CD4-positive, alpha-beta T cell (primary cell): Measurements from ENCODE around the gene STUB1. TPM values are rescaled to one million over a fixed set of nuclear protein-coding genes. Genes with fewer than 3 reads are reported as not detected.

Experiments used
- ATAC-seq: fragments of 200-7000 bp; cut with Tn5 transposase; one replicate; pipeline ENCODE4 v1.10.0; 2022; ENCODE audit warnings: mild to moderate bottlenecking; ENCODE audit not compliant: poor library complexity
- CTCF ChIA-PET: fragments of 350-600 bp; sonication (Branson Sonifier 250); formaldehyde crosslinking; loops from one replicate; lab custom pipeline; 2021; ENCODE audit warnings: antibody characterized with exemption, inconsistent platforms; lab: Charles Lee
- POLR2A ChIA-PET: fragments of 350-600 bp; sonication (Branson Sonifier 250); formaldehyde crosslinking; loops from one replicate; lab custom pipeline; 2021; ENCODE audit warnings: antibody characterized with exemption, inconsistent platforms; lab: Charles Lee
- DNase-seq, 14 experiments: peaks; one replicate each; pipeline ENCODE4 v3.0.0-alpha.2; 2013 to 2020; ENCODE audit warnings: mixed read lengths in 2 of 14
- H3K27ac ChIP-seq, 2 donors: one replicate each; pipeline versions ENCODE4 v1.5.1 to v1.7.0; 2013; ENCODE audit warnings: low read length in 2 of 2, low read depth in 1 of 2, mild to moderate bottlenecking in 1 of 2
- H3K27me3 ChIP-seq, 2 experiments: 1 replicate in 1 of 2; 2 replicates in 1 of 2; pipeline versions ENCODE4 v1.6.1 to v1.7.0; 2013; ENCODE audit warnings: low read length in 2 of 2, control low read depth in 1 of 2, mild to moderate bottlenecking in 1 of 2, moderate library complexity in 1 of 2; ENCODE audit not compliant: insufficient read depth in 2 of 2, control insufficient read depth in 1 of 2
- H3K36me3 ChIP-seq: one replicate; pipeline ENCODE4 v1.6.1; 2013; ENCODE audit warnings: low read length, control low read depth; ENCODE audit not compliant: insufficient read depth
- H3K4me1 ChIP-seq: one replicate; pipeline ENCODE4 v1.6.1; 2013; ENCODE audit warnings: low read length, control low read depth; ENCODE audit not compliant: insufficient read depth
- H3K4me3 ChIP-seq: one replicate; pipeline ENCODE4 v1.5.1; 2013; ENCODE audit warnings: mild to moderate bottlenecking, low read length, moderate library complexity
- H3K9me3 ChIP-seq, 2 experiments: 1 replicate in 1 of 2; 2 replicates in 1 of 2; pipeline versions ENCODE4 v1.6.1 to v1.7.0; 2013; ENCODE audit warnings: low read length in 2 of 2, mild to moderate bottlenecking in 2 of 2, control low read depth in 1 of 2, moderate library complexity in 1 of 2; ENCODE audit not compliant: control insufficient read depth in 1 of 2, insufficient read depth in 1 of 2
- H3K27ac Mint-ChIP-seq: one replicate; pipeline ENCODE4 v1.8.0; 2020; ENCODE audit warnings: mixed read lengths
- H3K27me3 Mint-ChIP-seq: one replicate; pipeline ENCODE4 v1.8.0; 2021; ENCODE audit warnings: mixed read lengths
- H3K36me3 Mint-ChIP-seq: one replicate; pipeline ENCODE4 v1.8.0; 2021; ENCODE audit warnings: low read depth, mixed read lengths
- H3K4me1 Mint-ChIP-seq: one replicate; pipeline ENCODE4 v1.8.0; 2021; ENCODE audit warnings: low read depth, mixed read lengths
- H3K4me3 Mint-ChIP-seq: one replicate; pipeline ENCODE4 v1.8.0; 2020; ENCODE audit warnings: mild to moderate bottlenecking, mixed read lengths
- H3K9me3 Mint-ChIP-seq: one replicate; pipeline ENCODE4 v1.8.0; 2020; ENCODE audit warnings: mixed read lengths
- intact Hi-C, 2 experiments: fragments of 100-400 bp; cut with DNase I in 1 of 2; cut with micrococcal nuclease in 1 of 2; formaldehyde crosslinking; loops; one replicate each; pipeline versions ENCODE4 v1.15.1 to v1.9.0; 2023 to 2025; cut with DNase I, micrococcal nuclease
- total RNA-seq, 174 experiments: library from RNA in 2 of 174; stranded (reverse) in 2 of 174; gene quantifications; one replicate each; pipeline ENCODE4 v1.2.3 and lab custom pipeline; 2021 to 2026
- TF ChIP-seq, protein P1 (sequence below): fragments of 200-600 bp; IDR thresholded peaks from one replicate; pipeline ENCODE4 v1.8.0; 2022; ENCODE audit warnings: antibody characterized with exemption, mild to moderate bottlenecking

STUB1 gene
- total RNA-seq, 2 experiments from 2014 or later = 46.9 to 53.9 TPM

- Mint-ChIP-seq H3K36me3 (peaks cover 23% of the 10 kb centered on the region), H3K27ac (peak overlapping the region; percentile 64), H3K4me3 (peak overlapping the region; percentile 87), H3K4me1 (peaks cover 26% of the 10 kb centered on the region), H3K27me3 (no peaks in the 10 kb centered on the region), H3K9me3 (no peaks in the 10 kb centered on the region)
- ATAC-seq (peak; percentile 3), DNase-seq (peak in 6 of 14 experiments; percentile 38 to 79 (median 52))
- ChIA-PET POLR2A (interaction anchor here (1.0 to 4.8 kb wide), 5 partner anchors 9 to 42 kb away, joined by 3 to 55 read pairs (median 7); partner anchors contain the start of genes RHOT2 and WDR24), CTCF (interaction anchor here (1.2 kb wide), 1 partner anchor 11 kb away, joined by 3 read pairs; the partner anchor contains the start of gene RHOT2)
- Histone ChIP-seq H3K27me3 (peaks cover 8 to 12% of the 10 kb centered on the region in 2 experiments), H3K9me3 (no peaks in the 10 kb centered on the region), H3K36me3 (peaks cover 18% of the 10 kb centered on the region), H3K27ac (peak overlapping the region in 1 of 2 donors; percentile 24), H3K4me3 (peak overlapping the region; percentile 72), H3K4me1 (peaks cover 68% of the 10 kb centered on the region)
- TF ChIP-seq, protein P1, sequence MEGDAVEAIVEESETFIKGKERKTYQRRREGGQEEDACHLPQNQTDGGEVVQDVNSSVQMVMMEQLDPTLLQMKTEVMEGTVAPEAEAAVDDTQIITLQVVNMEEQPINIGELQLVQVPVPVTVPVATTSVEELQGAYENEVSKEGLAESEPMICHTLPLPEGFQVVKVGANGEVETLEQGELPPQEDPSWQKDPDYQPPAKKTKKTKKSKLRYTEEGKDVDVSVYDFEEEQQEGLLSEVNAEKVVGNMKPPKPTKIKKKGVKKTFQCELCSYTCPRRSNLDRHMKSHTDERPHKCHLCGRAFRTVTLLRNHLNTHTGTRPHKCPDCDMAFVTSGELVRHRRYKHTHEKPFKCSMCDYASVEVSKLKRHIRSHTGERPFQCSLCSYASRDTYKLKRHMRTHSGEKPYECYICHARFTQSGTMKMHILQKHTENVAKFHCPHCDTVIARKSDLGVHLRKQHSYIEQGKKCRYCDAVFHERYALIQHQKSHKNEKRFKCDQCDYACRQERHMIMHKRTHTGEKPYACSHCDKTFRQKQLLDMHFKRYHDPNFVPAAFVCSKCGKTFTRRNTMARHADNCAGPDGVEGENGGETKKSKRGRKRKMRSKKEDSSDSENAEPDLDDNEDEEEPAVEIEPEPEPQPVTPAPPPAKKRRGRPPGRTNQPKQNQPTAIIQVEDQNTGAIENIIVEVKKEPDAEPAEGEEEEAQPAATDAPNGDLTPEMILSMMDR = no peak
- intact Hi-C loops = no loop called here
Measured at GRCh38 chr16:678858-679813, 1.1 kb upstream of the STUB1 start.

- peaks cover 74% of the 10 kb centered on the region for H3K4me1 ChIP-seq
- DNase-seq = no peak
- H3K27ac Mint-ChIP-seq = peak overlapping the region; percentile 70
- TF ChIP-seq, protein P1 = no peak
- H3K4me3 ChIP-seq = peak overlapping the region; percentile 76
- no peaks in the 10 kb centered on the region for H3K9me3 ChIP-seq
- no peaks in the 10 kb centered on the region for H3K9me3 Mint-ChIP-seq
- H3K4me1 Mint-ChIP-seq = peaks cover 20% of the 10 kb centered on the region
- peak overlapping the region; percentile 83 for H3K4me3 Mint-ChIP-seq
- peaks cover 18% of the 10 kb centered on the region for H3K36me3 ChIP-seq
- ChIA-PET CTCF (no interaction called here), POLR2A (interaction anchor here (0.7 to 4.8 kb wide), 14 partner anchors 9 to 1525 kb away, joined by 3 to 55 read pairs (median 4); partner anchors contain the start of genes ANTKMT, METTL26, MLST8 and RHOT2)
- no peak for ATAC-seq
- intact Hi-C loops = no loop called here
- peak overlapping the region; percentile 41 to 53 for H3K27ac ChIP-seq
- no peaks in the 10 kb centered on the region for H3K27me3 Mint-ChIP-seq
- peaks cover 5% of the 10 kb centered on the region in 2 experiments for H3K27me3 ChIP-seq
- peaks cover 19% of the 10 kb centered on the region for H3K36me3 Mint-ChIP-seq
Measured at GRCh38 chr16:680625-680945, 375 bp downstream of the STUB1 start.

- H3K27me3 ChIP-seq = peaks cover 5% of the 10 kb centered on the region in 2 experiments
- TF ChIP-seq, protein P1 = no peak
- Mint-ChIP-seq H3K9me3 (no peaks in the 10 kb centered on the region), H3K4me1 (peaks cover 20% of the 10 kb centered on the region), H3K4me3 (peak overlapping the region; percentile 83), H3K36me3 (peaks cover 19% of the 10 kb centered on the region), H3K27me3 (no peaks in the 10 kb centered on the region), H3K27ac (peak overlapping the region; percentile 70)
- no peaks in the 10 kb centered on the region for H3K9me3 ChIP-seq
- DNase-seq = no peak
- ChIA-PET POLR2A (interaction anchor here (1.0 to 4.8 kb wide), 14 partner anchors 8 to 1524 kb away, joined by 3 to 55 read pairs (median 5); partner anchors contain the start of genes ANTKMT, METTL26, MLST8 and RHOT2), CTCF (no interaction called here)
- ATAC-seq = no peak
- peak overlapping the region; percentile 41 to 53 for H3K27ac ChIP-seq
- peaks cover 74% of the 10 kb centered on the region for H3K4me1 ChIP-seq
- peak overlapping the region; percentile 76 for H3K4me3 ChIP-seq
- peaks cover 20% of the 10 kb centered on the region for H3K36me3 ChIP-seq
- intact Hi-C loops = no loop called here
Measured at GRCh38 chr16:680967-681745, 946 bp downstream of the STUB1 start.
